Astrocyte of the cerebellum (primary cell): Measurements from ENCODE around the gene OAS3.

Experiments used
- DNase-seq: peaks from one replicate; pipeline ENCODE4 v3.0.0-alpha.2; 2011; ENCODE audit warnings: low read depth
- H3K4me3 ChIP-seq: 2 replicates; pipeline ENCODE4 v1.5.1; 2011; ENCODE audit warnings: mild to moderate bottlenecking, low read depth, low read length, moderate library complexity
- CTCF ChIP-seq: IDR thresholded peaks from 2 replicates; pipeline ENCODE4 v1.5.1; 2012; ENCODE audit warnings: low read length, low read depth, moderate library complexity, mild to moderate bottlenecking; ENCODE audit errors: missing control alignments
- in situ Hi-C: cut with HindIII; loops from 2 replicates; pipeline ENCODE4 v1.10.0; 2017; ENCODE audit warnings: low sequenced_read_pairs

The OAS3 gene

GRCh38 chr12:112964915-112965314, 26.6 kb downstream of the OAS3 start:
- DNase-seq: no peak
- no peak for TF ChIP-seq CTCF
- in situ Hi-C loops: no loop called here
- H3K4me3 ChIP-seq: no peak overlapping the region

GRCh38 chr12:112965643-112966042, 27.4 kb downstream of the OAS3 start:
- H3K4me3 ChIP-seq: no peak overlapping the region
- in situ Hi-C loops: no loop called here
- no peak for TF ChIP-seq CTCF
- no peak for DNase-seq

- in situ Hi-C loops: no loop called here
- DNase-seq: no peak
- TF ChIP-seq CTCF: no peak
- H3K4me3 ChIP-seq: no peak overlapping the region
These were observed 29.0 kb downstream of the OAS3 start for GRCh38 chr12:112967306-112967705.

GRCh38 chr12:112967858-112968257, 29.6 kb downstream of the OAS3 start:
- no peak for TF ChIP-seq CTCF
- no peak overlapping the region for H3K4me3 ChIP-seq
- in situ Hi-C loops: no loop called here
- no peak for DNase-seq

GRCh38 chr12:112969547-112970306, 31.5 kb downstream of the OAS3 start:
- TF ChIP-seq CTCF: no peak
- H3K4me3 ChIP-seq: no peak overlapping the region
- in situ Hi-C loops: no loop called here
- DNase-seq: no peak

GRCh38 chr12:112970391-112970790, 32.1 kb downstream of the OAS3 start:
- TF ChIP-seq CTCF: no peak
- no peak for DNase-seq
- in situ Hi-C loops: no loop called here
- H3K4me3 ChIP-seq: no peak overlapping the region
